K562 (cell line): Measurements from ENCODE around the gene DOK1. TPM values are rescaled to one million over a fixed set of nuclear protein-coding genes. Genes with fewer than 3 reads are reported as not detected.

ENCODE experiments used
- ASH1L ChIP-seq: fragments of 450-650 bp; IDR thresholded peaks from 2 replicates; pipeline ENCODE4 v1.6.1; 2018; ENCODE audit warnings: borderline replicate concordance, mild to moderate bottlenecking, low read depth; ENCODE audit not compliant: partially characterized antibody
- ATF1 ChIP-seq, 2 experiments: fragments of 450-650 bp in 1 of 2; IDR thresholded peaks; 2 replicates each; pipeline ENCODE4 v1.6.1; 2016; ENCODE audit warnings: missing compliant biosample characterization in 1 of 2, missing genetic modification characterization in 1 of 2
- CBX2 ChIP-seq: fragments of 200-600 bp; sonication (generic); IDR thresholded peaks from one replicate; pipeline ENCODE4 v1.6.1; 2012; ENCODE audit warnings: mild to moderate bottlenecking, low read length, inconsistent platforms; ENCODE audit not compliant: insufficient read depth, poor library complexity, severe bottlenecking
- CREM ChIP-seq: IDR thresholded peaks from 2 replicates; pipeline ENCODE4 v1.6.1; 2014; ENCODE audit warnings: antibody characterized with exemption, low read depth
- ILF3 ChIP-seq: fragments of 450-650 bp; IDR thresholded peaks from 2 replicates; pipeline ENCODE4 v1.6.1; 2018; ENCODE audit warnings: antibody characterized with exemption, mild to moderate bottlenecking, moderate library complexity, borderline replicate concordance
- JUND ChIP-seq, 2 experiments: IDR thresholded peaks; 2 replicates in 1 of 2; 3 replicates in 1 of 2; pipeline ENCODE4 v1.6.1; 2011; ENCODE audit warnings: borderline replicate concordance in 2 of 2, low read depth in 2 of 2, low read length in 2 of 2, improper control_type of control experiment in 1 of 2, missing biosample characterization in 1 of 2, missing genetic modification characterization in 1 of 2, missing genetic modification reagents in 1 of 2
- KLF10 ChIP-seq: fragments of 250-450 bp; sonication (Bioruptor Pico); IDR thresholded peaks from 2 replicates; pipeline ENCODE4 v1.6.1; 2021; ENCODE audit warnings: matching md5 sums
- NCOA4 ChIP-seq: fragments of 450-650 bp; IDR thresholded peaks from 2 replicates; pipeline ENCODE4 v1.6.1; 2018; ENCODE audit warnings: mild to moderate bottlenecking; ENCODE audit not compliant: partially characterized antibody
- NFATC3 ChIP-seq: fragments of 450-650 bp; IDR thresholded peaks from 2 replicates; pipeline ENCODE4 v1.6.1; 2017; ENCODE audit warnings: mild to moderate bottlenecking
- POLR2A ChIP-seq: fragments of 450-650 bp; conservative IDR thresholded peaks from 2 replicates; pipeline ENCODE4 v1.6.1; 2016
- RBFOX2 ChIP-seq: fragments of 200-400 bp; formaldehyde crosslinking; IDR thresholded peaks from 2 replicates; pipeline ENCODE4 v1.6.1; 2017; ENCODE audit warnings: low read depth, mild to moderate bottlenecking, low read length, moderate library complexity
- RBM22 ChIP-seq: fragments of 200-400 bp; formaldehyde crosslinking; IDR thresholded peaks from 2 replicates; pipeline ENCODE4 v1.6.1; 2018; ENCODE audit warnings: low read length, low read depth; ENCODE audit not compliant: poor library complexity, severe bottlenecking
- ZNF143 ChIP-seq: sonication (generic); formaldehyde crosslinking; IDR thresholded peaks from 2 replicates; pipeline ENCODE4 v1.9.0; 2022; ENCODE audit warnings: mild to moderate bottlenecking, missing genetic modification reagents
- ZNF668 ChIP-seq: fragments of 250-450 bp; sonication (Bioruptor Pico); IDR thresholded peaks from 2 replicates; pipeline ENCODE4 v1.8.0; 2022; ENCODE audit warnings: mild to moderate bottlenecking, inconsistent platforms
- ZNF785 ChIP-seq: fragments of 250-450 bp; sonication (Bioruptor Pico); IDR thresholded peaks from 2 replicates; pipeline ENCODE4 v1.4.0; 2020; ENCODE audit warnings: mild to moderate bottlenecking
- polyA plus RNA-seq, 8 experiments: library from polyadenylated mRNA; depleted of rRNA in 4 of 8; stranded (reverse) in 5 of 8; unstranded in 3 of 8; fragments of >200 nt; fragmentation: Nextera tagmentation in 2 of 8; fragmentation: Illumina TruSeq in 1 of 8; extraction: Ambion mirVana in 2 of 8; extraction: Trizol in 1 of 8; gene quantifications; 2 replicates each; pipeline versions ENCODE4 v1.2.1 to v1.2.3, GENCODE V29; 2011 to 2014; ENCODE audit warnings: inconsistent platforms in 1 of 8, missing spikeins in 1 of 8
- total RNA-seq, 7 experiments: library from RNA; depleted of rRNA in 6 of 7; stranded (reverse); fragments of >200 nt in 6 of 7; fragmentation: Illumina TruSeq in 2 of 7; extraction: Trizol in 2 of 7; gene quantifications; 2 replicates each; pipeline versions ENCODE4 v1.2.1 to v1.2.3, GENCODE V29; 2011 to 2021; ENCODE audit warnings: low replicate concordance in 1 of 7
- TF ChIP-seq, protein P1 (sequence below): fragments of 450-650 bp; IDR thresholded peaks from 2 replicates; pipeline ENCODE4 v1.6.1; 2016; ENCODE audit warnings: mild to moderate bottlenecking, moderate library complexity

DOK1 gene
- total and polyA plus RNA-seq, 9 of the 15 experiments (the other 6 are each of a cell fraction or from before 2014, with no cell fraction given): 0.59 to 36.4 (median 16.1) TPM

DNA sequence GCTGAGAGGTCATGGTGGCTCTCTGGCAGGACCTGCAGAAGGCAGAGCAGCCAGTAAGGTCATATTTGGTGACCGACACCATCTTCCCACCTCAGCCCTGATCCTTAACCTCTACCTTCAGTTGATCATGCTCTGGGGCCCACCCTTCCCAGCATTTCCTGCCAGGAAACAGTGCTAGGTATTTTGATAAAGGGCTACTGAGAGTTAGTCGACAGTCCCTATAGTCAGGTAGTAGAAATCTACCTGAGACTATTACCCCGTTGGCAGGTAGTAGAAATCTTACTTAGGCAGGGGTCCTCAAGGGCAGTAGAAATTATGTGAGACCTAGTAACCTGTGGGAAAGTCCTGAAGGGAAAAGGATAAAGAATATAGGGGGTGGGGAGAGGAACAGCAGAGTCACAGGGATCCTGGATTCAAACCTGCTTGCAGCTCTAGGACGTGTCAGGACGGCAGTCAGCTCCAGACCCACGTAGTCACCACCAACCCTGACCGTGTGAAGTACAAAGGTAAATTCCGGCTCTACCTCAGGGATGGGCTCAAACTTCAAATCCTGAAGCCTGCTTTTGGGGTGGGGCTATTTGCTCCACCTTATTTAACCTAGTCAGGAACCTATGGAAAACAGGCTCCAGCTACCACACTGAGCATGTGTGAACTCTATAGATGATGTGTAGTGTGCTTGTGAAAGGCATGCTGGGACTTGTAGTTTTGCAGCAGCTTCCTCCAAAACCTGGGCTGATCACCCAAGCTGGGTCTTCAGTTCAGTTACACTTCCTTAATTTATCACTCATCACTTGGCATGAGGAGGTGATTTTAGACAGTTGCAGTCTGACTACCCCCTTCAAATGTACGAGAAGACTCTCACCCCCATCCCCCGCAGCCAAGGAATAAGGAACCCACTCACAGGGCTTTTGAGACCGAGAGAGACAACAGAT is 28.5 kb upstream of the DOK1 start, which contains the start of gene DQX1 (continued):
- TF ChIP-seq, protein P1, sequence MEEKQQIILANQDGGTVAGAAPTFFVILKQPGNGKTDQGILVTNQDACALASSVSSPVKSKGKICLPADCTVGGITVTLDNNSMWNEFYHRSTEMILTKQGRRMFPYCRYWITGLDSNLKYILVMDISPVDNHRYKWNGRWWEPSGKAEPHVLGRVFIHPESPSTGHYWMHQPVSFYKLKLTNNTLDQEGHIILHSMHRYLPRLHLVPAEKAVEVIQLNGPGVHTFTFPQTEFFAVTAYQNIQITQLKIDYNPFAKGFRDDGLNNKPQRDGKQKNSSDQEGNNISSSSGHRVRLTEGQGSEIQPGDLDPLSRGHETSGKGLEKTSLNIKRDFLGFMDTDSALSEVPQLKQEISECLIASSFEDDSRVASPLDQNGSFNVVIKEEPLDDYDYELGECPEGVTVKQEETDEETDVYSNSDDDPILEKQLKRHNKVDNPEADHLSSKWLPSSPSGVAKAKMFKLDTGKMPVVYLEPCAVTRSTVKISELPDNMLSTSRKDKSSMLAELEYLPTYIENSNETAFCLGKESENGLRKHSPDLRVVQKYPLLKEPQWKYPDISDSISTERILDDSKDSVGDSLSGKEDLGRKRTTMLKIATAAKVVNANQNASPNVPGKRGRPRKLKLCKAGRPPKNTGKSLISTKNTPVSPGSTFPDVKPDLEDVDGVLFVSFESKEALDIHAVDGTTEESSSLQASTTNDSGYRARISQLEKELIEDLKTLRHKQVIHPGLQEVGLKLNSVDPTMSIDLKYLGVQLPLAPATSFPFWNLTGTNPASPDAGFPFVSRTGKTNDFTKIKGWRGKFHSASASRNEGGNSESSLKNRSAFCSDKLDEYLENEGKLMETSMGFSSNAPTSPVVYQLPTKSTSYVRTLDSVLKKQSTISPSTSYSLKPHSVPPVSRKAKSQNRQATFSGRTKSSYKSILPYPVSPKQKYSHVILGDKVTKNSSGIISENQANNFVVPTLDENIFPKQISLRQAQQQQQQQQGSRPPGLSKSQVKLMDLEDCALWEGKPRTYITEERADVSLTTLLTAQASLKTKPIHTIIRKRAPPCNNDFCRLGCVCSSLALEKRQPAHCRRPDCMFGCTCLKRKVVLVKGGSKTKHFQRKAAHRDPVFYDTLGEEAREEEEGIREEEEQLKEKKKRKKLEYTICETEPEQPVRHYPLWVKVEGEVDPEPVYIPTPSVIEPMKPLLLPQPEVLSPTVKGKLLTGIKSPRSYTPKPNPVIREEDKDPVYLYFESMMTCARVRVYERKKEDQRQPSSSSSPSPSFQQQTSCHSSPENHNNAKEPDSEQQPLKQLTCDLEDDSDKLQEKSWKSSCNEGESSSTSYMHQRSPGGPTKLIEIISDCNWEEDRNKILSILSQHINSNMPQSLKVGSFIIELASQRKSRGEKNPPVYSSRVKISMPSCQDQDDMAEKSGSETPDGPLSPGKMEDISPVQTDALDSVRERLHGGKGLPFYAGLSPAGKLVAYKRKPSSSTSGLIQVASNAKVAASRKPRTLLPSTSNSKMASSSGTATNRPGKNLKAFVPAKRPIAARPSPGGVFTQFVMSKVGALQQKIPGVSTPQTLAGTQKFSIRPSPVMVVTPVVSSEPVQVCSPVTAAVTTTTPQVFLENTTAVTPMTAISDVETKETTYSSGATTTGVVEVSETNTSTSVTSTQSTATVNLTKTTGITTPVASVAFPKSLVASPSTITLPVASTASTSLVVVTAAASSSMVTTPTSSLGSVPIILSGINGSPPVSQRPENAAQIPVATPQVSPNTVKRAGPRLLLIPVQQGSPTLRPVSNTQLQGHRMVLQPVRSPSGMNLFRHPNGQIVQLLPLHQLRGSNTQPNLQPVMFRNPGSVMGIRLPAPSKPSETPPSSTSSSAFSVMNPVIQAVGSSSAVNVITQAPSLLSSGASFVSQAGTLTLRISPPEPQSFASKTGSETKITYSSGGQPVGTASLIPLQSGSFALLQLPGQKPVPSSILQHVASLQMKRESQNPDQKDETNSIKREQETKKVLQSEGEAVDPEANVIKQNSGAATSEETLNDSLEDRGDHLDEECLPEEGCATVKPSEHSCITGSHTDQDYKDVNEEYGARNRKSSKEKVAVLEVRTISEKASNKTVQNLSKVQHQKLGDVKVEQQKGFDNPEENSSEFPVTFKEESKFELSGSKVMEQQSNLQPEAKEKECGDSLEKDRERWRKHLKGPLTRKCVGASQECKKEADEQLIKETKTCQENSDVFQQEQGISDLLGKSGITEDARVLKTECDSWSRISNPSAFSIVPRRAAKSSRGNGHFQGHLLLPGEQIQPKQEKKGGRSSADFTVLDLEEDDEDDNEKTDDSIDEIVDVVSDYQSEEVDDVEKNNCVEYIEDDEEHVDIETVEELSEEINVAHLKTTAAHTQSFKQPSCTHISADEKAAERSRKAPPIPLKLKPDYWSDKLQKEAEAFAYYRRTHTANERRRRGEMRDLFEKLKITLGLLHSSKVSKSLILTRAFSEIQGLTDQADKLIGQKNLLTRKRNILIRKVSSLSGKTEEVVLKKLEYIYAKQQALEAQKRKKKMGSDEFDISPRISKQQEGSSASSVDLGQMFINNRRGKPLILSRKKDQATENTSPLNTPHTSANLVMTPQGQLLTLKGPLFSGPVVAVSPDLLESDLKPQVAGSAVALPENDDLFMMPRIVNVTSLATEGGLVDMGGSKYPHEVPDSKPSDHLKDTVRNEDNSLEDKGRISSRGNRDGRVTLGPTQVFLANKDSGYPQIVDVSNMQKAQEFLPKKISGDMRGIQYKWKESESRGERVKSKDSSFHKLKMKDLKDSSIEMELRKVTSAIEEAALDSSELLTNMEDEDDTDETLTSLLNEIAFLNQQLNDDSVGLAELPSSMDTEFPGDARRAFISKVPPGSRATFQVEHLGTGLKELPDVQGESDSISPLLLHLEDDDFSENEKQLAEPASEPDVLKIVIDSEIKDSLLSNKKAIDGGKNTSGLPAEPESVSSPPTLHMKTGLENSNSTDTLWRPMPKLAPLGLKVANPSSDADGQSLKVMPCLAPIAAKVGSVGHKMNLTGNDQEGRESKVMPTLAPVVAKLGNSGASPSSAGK: no peak
- TF ChIP-seq NFATC3 (no peak), NCOA4 (no peak), ATF1 (CRISPR knock-in tag; IDR thresholded peaks at IDR 0.05) (no peak), ATF1 (tag; IDR thresholded peaks at IDR 0.05) (peak; percentile 69), KLF10 (CRISPR knock-in tag) (no peak), POLR2A (peak; percentile 55), JUND (IDR thresholded peaks at IDR 0.05; ENCODE audit: borderline replicate concordance, low read depth, low read length) (peak; percentile 43; the same call in 1 of the 2 replicates), JUND (tag; IDR thresholded peaks at IDR 0.05; ENCODE audit: borderline replicate concordance, low read depth, low read length) (peak; percentile 33; the same call in 2 of the 3 replicates), ZNF143 (CRISPR knock-in tag) (peak; percentile 83), ASH1L (no peak), ZNF668 (no peak), CREM (peak; percentile 73), RBM22 (no peak), CBX2 (no peak), ILF3 (peak; percentile 67; the same call in 1 of the 2 replicates), RBFOX2 (no peak), ZNF785 (no peak)
